Liver (tissue), 9 donors: ENCODE measurements around the gene NTNG2. TPM values are rescaled to one million over a fixed set of nuclear protein-coding genes. Genes with fewer than 3 reads are reported as not detected.

Experiments
- DNase-seq: peaks from one replicate; pipeline ENCODE4 v3.0.0-alpha.2; 2017; ENCODE audit warnings: low spot score
- H3K27ac ChIP-seq, 2 donors: one replicate each; pipeline ENCODE4 v1.7.0; 2013; ENCODE audit warnings: inconsistent platforms in 2 of 2, low read length in 2 of 2, control low read depth in 1 of 2, low read depth in 1 of 2, mild to moderate bottlenecking in 1 of 2
- H3K27me3 ChIP-seq, 4 donors: one replicate each; pipeline versions ENCODE4 v1.6.1 to v1.7.0; 2013; ENCODE audit warnings: low read length in 3 of 4, inconsistent platforms in 1 of 4, mild to moderate bottlenecking in 1 of 4, moderate library complexity in 1 of 4; ENCODE audit not compliant: control insufficient read depth in 4 of 4, insufficient read depth in 4 of 4
- H3K36me3 ChIP-seq, 4 donors: one replicate each; pipeline versions ENCODE4 v1.6.1 to v1.7.0; 2013; ENCODE audit warnings: low read length in 3 of 4, mild to moderate bottlenecking in 3 of 4, low read depth in 1 of 4, moderate library complexity in 1 of 4; ENCODE audit not compliant: control insufficient read depth in 4 of 4, insufficient read depth in 3 of 4
- H3K4me1 ChIP-seq, 4 donors: one replicate each; pipeline versions ENCODE4 v1.6.1 to v1.7.0; 2013; ENCODE audit warnings: low read length in 3 of 4, mild to moderate bottlenecking in 3 of 4, moderate library complexity in 1 of 4; ENCODE audit not compliant: control insufficient read depth in 4 of 4, insufficient read depth in 4 of 4
- H3K4me3 ChIP-seq, 3 donors: one replicate each; pipeline versions ENCODE4 v1.6.1 to v1.7.0; 2013; ENCODE audit warnings: low read length in 3 of 3, control low read depth in 1 of 3, low read depth in 1 of 3, mild to moderate bottlenecking in 1 of 3
- H3K9ac ChIP-seq, 2 donors: one replicate each; pipeline ENCODE4 v1.7.0; 2013; ENCODE audit warnings: low read length in 2 of 2, mild to moderate bottlenecking in 2 of 2, moderate library complexity in 2 of 2, control low read depth in 1 of 2, low read depth in 1 of 2
- H3K9me3 ChIP-seq, 4 donors: one replicate each; pipeline versions ENCODE4 v1.6.1 to v1.7.0; 2013; ENCODE audit warnings: low read length in 3 of 4; ENCODE audit not compliant: control insufficient read depth in 4 of 4
- FOXA1 ChIP-seq: IDR thresholded peaks from 2 replicates; pipeline ENCODE4 v1.6.1; 2016; ENCODE audit warnings: antibody characterized with exemption
- FOXA2 ChIP-seq: IDR thresholded peaks from 2 replicates; pipeline ENCODE4 v1.6.1; 2016; ENCODE audit warnings: antibody characterized with exemption
- GABPA ChIP-seq, 2 donors: IDR thresholded peaks in 1 of 2; conservative IDR thresholded peaks in 1 of 2; 2 replicates each; pipeline ENCODE4 v1.6.1; 2016; ENCODE audit warnings: antibody characterized with exemption in 2 of 2, mild to moderate bottlenecking in 1 of 2, moderate library complexity in 1 of 2
- HNF4A ChIP-seq, 2 donors: conservative IDR thresholded peaks; 2 replicates each; pipeline ENCODE4 v1.6.1; 2016; ENCODE audit warnings: antibody characterized with exemption in 2 of 2, mild to moderate bottlenecking in 2 of 2
- HNF4G ChIP-seq: IDR thresholded peaks from 2 replicates; pipeline ENCODE4 v1.6.1; 2016; ENCODE audit warnings: antibody characterized with exemption
- NR2F2 ChIP-seq: IDR thresholded peaks from 2 replicates; pipeline ENCODE4 v1.6.1; 2016; ENCODE audit warnings: antibody characterized with exemption
- RAD21 ChIP-seq, 2 donors: IDR thresholded peaks; 2 replicates each; pipeline ENCODE4 v1.6.1; 2016; ENCODE audit warnings: antibody characterized with exemption in 2 of 2, mild to moderate bottlenecking in 2 of 2
- RXRA ChIP-seq, 2 donors: IDR thresholded peaks; 2 replicates each; pipeline ENCODE4 v1.6.1; 2017 to 2018; ENCODE audit warnings: antibody characterized with exemption in 2 of 2, mild to moderate bottlenecking in 1 of 2
- WGBS: extraction: QIAGEN DNeasy Blood & Tissue Kit; methylation state at CpG from one replicate; pipeline ENCODE4 v1.1.7; 2013; 5-methylcytosine and 5-hydroxymethylcytosine counted together
- polyA plus RNA-seq, 2 donors: library from polyadenylated mRNA; stranded (reverse) in 1 of 2; unstranded in 1 of 2; fragments of 200-250 nt in 1 of 2; fragments of >200 nt in 1 of 2; fragmentation: Nextera tagmentation in 1 of 2; extraction: Ambion mirVana in 1 of 2; gene quantifications; one replicate each; pipeline versions ENCODE4 v1.2.1 to v1.2.3, GENCODE V29; 2013 to 2015
- total RNA-seq, 2 donors: library from RNA; depleted of rRNA; stranded (reverse); fragments of >200 nt; gene quantifications; one replicate each; pipeline ENCODE4 v1.2.3, GENCODE V29; 2014
- TF ChIP-seq, protein P1 (sequence below): IDR thresholded peaks from 2 replicates; pipeline ENCODE4 v1.6.1; 2016; ENCODE audit warnings: antibody characterized with exemption
- TF ChIP-seq, protein P2 (sequence below): fragments of 150-350 bp; IDR thresholded peaks from 2 replicates; pipeline ENCODE4 v1.5.1; 2017; ENCODE audit warnings: improper control_type of control experiment, low read depth, low read length; ENCODE audit not compliant: missing input control
- TF ChIP-seq, protein P3 (sequence below): IDR thresholded peaks from 2 replicates; pipeline ENCODE4 v1.6.1; 2016; ENCODE audit warnings: antibody characterized with exemption
- TF ChIP-seq, protein P4 (sequence below): IDR thresholded peaks from 2 replicates; pipeline ENCODE4 v1.6.1; 2016; ENCODE audit warnings: antibody characterized with exemption, mild to moderate bottlenecking
- donor health status: healthy.
- donor health status: healthy.
- donor health status: healthy.
- donor health status: healthy.
- donor health status: healthy.

The NTNG2 gene
- total and polyA plus RNA-seq, 4 donors, result 0.12 to 0.42 (median 0.28) TPM; not detected in 1

DNA sequence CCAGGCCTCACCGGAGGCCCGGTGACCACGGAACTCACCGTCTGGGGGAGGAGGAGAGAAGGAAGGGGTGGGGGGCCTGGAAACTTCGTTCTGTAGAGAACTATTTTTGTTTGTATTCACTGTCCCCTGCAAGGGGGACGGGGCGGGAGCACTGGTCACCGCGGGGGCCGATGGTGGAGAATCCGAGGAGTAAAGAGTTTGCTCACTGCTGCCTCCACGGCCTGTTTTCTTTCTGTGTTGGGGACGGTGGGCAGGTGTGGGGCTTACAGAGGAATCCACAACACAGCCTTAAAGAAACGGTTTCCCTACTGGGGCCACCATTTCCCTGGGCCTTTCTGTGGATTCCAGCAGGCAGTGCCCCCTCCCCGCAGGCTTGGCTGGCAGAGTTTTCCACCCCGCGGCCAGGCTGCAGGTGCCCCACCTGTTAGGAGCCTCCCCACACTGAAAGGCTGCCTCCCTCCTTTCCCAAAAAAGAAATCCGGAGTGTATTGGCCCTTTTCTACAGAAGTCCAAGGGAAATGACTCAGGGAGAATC is 80.8 kb downstream of the NTNG2 start:
- TF ChIP-seq GABPA (IDR thresholded peaks at IDR 0.05 in 1 of 2, conservative IDR thresholded peaks at IDR 0.05 in 1 of 2), result no peak
- no peak for TF ChIP-seq FOXA1
- TF ChIP-seq RAD21 (IDR thresholded peaks at IDR 0.05), result no peak
- TF ChIP-seq, protein P1, sequence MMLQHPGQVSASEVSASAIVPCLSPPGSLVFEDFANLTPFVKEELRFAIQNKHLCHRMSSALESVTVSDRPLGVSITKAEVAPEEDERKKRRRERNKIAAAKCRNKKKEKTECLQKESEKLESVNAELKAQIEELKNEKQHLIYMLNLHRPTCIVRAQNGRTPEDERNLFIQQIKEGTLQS, result no peak
- TF ChIP-seq RXRA (IDR thresholded peaks at IDR 0.05), result no peak
- TF ChIP-seq, protein P2, sequence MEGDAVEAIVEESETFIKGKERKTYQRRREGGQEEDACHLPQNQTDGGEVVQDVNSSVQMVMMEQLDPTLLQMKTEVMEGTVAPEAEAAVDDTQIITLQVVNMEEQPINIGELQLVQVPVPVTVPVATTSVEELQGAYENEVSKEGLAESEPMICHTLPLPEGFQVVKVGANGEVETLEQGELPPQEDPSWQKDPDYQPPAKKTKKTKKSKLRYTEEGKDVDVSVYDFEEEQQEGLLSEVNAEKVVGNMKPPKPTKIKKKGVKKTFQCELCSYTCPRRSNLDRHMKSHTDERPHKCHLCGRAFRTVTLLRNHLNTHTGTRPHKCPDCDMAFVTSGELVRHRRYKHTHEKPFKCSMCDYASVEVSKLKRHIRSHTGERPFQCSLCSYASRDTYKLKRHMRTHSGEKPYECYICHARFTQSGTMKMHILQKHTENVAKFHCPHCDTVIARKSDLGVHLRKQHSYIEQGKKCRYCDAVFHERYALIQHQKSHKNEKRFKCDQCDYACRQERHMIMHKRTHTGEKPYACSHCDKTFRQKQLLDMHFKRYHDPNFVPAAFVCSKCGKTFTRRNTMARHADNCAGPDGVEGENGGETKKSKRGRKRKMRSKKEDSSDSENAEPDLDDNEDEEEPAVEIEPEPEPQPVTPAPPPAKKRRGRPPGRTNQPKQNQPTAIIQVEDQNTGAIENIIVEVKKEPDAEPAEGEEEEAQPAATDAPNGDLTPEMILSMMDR, result no peak
- no peak for TF ChIP-seq HNF4G
- no peak for TF ChIP-seq NR2F2
- no peak for TF ChIP-seq FOXA2
- TF ChIP-seq HNF4A (conservative IDR thresholded peaks at IDR 0.05), result no peak
- TF ChIP-seq, protein P3, sequence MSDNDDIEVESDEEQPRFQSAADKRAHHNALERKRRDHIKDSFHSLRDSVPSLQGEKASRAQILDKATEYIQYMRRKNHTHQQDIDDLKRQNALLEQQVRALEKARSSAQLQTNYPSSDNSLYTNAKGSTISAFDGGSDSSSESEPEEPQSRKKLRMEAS, result no peak
- WGBS, result 23% methylated on average over 18 of the region's 18 CpGs
- no peak for DNase-seq

DNA sequence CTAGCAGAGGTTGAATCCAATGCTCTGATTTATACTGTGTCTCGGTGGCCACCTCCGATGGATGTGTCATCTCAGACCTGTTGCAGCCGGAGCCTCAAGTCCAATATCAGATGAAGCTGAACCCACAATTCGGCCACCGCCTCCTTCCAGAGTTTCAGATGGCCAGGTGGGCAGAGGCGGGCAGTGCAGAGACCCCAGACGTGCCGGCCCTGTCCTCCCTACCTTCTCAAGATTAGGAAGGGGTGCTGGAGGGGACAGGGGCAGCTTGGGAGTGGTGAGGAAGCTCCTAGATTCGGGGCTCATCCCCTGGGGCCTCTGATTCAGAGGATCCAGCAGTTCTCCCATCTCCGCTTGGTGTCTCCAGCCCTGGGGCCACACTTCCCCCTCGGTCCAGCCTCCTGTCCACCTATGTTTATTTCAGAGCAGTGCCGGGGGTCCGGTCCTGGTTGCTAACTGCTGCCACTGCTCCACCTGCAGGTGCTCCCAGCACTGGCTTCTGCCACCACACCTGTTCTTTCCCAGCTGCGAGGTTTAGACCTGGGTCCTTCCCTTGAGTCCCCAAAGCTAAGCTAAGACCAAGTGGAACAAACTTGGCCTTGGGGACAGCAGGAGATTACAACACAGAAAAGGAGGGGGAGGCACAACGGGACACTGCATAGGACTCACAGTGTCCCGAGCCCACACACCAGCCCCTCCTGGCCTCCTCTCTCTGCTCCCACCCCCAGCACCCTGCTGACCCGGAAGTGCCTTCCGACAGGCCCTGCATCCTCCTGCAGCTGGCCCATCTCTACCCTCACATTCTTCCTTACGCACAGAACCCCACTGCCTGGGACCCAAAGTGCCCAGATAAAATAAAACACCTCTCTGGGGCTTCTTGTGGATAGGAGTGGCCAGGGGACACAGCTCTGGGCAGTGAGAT is 81.6 kb downstream of the NTNG2 start:
- H3K27me3 ChIP-seq, result peaks cover 0 to 7% (median 0%) of the 10 kb centered on the region in 4 donors
- H3K9ac ChIP-seq, result no peak overlapping the region
- TF ChIP-seq RAD21 (IDR thresholded peaks at IDR 0.05), result peak in 1 of 2 donors; percentile 20
- TF ChIP-seq, protein P4, sequence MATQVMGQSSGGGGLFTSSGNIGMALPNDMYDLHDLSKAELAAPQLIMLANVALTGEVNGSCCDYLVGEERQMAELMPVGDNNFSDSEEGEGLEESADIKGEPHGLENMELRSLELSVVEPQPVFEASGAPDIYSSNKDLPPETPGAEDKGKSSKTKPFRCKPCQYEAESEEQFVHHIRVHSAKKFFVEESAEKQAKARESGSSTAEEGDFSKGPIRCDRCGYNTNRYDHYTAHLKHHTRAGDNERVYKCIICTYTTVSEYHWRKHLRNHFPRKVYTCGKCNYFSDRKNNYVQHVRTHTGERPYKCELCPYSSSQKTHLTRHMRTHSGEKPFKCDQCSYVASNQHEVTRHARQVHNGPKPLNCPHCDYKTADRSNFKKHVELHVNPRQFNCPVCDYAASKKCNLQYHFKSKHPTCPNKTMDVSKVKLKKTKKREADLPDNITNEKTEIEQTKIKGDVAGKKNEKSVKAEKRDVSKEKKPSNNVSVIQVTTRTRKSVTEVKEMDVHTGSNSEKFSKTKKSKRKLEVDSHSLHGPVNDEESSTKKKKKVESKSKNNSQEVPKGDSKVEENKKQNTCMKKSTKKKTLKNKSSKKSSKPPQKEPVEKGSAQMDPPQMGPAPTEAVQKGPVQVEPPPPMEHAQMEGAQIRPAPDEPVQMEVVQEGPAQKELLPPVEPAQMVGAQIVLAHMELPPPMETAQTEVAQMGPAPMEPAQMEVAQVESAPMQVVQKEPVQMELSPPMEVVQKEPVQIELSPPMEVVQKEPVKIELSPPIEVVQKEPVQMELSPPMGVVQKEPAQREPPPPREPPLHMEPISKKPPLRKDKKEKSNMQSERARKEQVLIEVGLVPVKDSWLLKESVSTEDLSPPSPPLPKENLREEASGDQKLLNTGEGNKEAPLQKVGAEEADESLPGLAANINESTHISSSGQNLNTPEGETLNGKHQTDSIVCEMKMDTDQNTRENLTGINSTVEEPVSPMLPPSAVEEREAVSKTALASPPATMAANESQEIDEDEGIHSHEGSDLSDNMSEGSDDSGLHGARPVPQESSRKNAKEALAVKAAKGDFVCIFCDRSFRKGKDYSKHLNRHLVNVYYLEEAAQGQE, result no peak
- TF ChIP-seq FOXA2, result no peak
- no peak for TF ChIP-seq HNF4G
- H3K4me3 ChIP-seq, result no peak overlapping the region
- 87% methylated on average over 19 of the region's 19 CpGs for WGBS
- H3K4me1 ChIP-seq, result peaks cover 5 to 20% (median 9%) of the 10 kb centered on the region in 4 donors
- no peak overlapping the region for H3K27ac ChIP-seq
- no peak for DNase-seq
- H3K36me3 ChIP-seq, result no peaks in the 10 kb centered on the region
- H3K9me3 ChIP-seq, result no peaks in the 10 kb centered on the region

More for the DNA sequence above, 80.8 kb downstream of the NTNG2 start:
- no peaks in the 10 kb centered on the region for H3K9me3 ChIP-seq
- no peak overlapping the region for H3K27ac ChIP-seq
- peaks cover 0 to 7% (median 0%) of the 10 kb centered on the region in 4 donors for H3K27me3 ChIP-seq
- H3K36me3 ChIP-seq, result no peaks in the 10 kb centered on the region
- peaks cover 5 to 20% (median 9%) of the 10 kb centered on the region in 4 donors for H3K4me1 ChIP-seq
- H3K4me3 ChIP-seq, result peak overlapping the region in 2 of 3 donors; percentile 53 to 74
- H3K9ac ChIP-seq, result no peak overlapping the region
